Measurements from ENCODE around the gene NUP188.
A peak's percentile ranks its signal among the peaks of the same experiment; 100 is the strongest.
"Not testable (repeated sequence)": the region's sequence is repeated elsewhere in the genome, so short reads cannot be mapped to it uniquely, and the experiment has no call there.

The NUP188 gene

GRCh38 chr9:128940946-128941755, 6.3 kb upstream of the NUP188 start:
- no peak for DNase-seq (ENCODE audit: low read depth in 3 of 3)

- DNase-seq (ENCODE audit: low read depth in 3 of 3): no peak
Observed at GRCh38 chr9:128943832-128944620, 3.5 kb upstream of the NUP188 start.

GRCh38 chr9:128944966-128945365, 2.5 kb upstream of the NUP188 start:
- DNase-seq (ENCODE audit: low read depth in 3 of 3): not testable (repeated sequence)

DNA sequence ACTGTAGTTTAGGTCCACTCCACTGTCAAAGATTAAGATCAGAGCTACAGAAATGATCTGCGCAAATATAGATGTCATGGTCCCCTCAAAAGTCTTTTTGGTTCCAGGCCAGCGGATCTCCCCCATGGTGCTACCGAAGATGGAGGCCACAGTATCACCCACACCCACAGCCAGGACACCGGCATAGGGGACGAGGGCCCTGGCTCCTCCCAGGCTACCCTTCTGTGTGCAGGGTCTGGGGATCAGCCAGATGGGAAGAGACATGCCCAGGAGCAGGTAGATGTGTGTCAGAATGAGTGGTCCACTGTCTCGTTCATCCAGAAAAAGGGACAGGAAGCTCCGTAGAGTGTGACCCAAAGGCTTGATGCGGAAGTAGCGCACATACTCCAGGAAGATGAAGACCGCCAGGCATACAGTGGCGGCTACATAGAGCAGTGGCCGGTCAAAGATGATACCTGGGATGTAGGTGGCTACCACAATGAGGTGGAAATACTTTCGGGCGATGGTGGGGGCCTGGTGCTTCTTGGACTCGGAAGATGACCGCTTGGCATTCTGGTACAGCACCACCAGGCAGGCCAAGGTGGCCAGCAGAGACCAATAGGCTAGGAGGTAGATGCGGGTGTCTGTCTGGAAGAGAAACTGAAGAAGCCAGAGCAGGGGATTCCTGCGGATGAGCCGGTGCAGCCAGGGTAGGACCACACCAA, 1.5 kb upstream of the NUP188 start:
- no peak for DNase-seq (ENCODE audit: low read depth in 3 of 3)

DNA sequence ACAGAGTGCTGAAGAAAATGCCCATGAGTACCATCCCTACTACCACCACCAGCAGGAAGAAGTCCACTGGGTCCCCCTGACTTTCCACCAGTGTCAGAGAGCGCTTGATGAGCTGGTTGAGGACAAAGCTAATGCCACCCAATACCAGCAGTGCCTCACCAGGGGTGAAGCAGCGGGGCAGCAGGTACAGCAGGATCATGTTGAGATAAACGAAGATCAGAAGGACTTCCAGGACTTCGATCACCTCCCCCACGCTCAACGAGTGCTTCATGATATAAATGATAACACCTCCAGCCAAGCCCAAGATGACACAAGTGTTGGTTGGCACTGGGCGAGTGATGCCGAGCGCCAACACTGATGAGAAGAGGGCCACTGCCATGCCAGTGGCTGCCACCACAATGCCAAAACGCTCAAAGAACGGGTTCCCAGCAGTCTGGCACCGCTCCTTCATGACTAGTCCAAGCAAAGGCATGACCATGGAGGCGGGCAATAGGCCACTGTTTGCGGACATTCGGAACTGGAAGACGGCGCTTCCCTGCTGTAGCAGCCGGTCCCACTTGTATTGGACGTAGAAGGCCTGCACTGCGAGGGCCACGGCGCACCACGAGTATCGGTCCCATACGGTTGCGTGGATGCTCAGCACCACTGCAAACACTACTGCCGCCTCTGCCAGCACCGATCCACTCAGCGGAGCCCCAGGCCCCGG, 775 bp upstream of the NUP188 start:
- no peak for DNase-seq (ENCODE audit: low read depth in 3 of 3)

DNA sequence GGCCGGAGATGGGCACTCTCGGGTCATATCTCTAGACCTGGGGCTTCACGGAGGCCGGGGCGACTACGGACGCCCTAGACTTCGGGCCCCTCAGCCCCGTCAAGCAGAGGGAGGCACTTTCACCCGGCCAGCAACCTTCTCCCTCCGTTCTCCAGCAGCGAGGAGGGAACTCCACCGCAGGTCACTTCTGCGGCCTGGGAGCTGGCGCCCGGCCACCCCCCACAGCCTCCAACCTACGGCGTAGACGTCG, 297 bp upstream of the NUP188 start:
- peak in 1 of 3 experiments; percentile 21 for DNase-seq (ENCODE audit: low read depth in 3 of 3)

- not testable (repeated sequence) for DNase-seq (ENCODE audit: low read depth in 3 of 3)
Observed at GRCh38 chr9:128961403-128961802, 13.9 kb downstream of the NUP188 start.

DNA sequence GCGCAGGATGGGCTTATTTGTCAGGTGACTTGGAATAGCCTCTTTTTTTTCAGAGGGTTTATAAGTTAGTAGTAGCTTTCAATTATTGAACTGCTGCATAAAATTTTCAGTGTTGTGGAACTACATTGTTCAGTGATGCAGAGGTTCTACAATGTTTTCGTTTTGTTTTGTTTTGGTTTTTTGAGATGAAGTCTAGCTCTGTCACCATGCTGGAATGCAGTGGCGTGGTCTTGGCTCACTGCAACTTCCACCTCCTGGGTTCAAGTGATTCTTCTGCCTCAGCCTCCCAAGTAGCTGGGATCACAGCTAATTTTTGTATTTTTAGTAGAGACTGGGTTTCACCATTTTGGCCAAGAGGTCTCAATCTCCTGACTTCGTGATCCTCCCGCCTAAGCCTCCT, 22.0 kb downstream of the NUP188 start:
- DNase-seq (ENCODE audit: low read depth in 3 of 3): no peak

DNA sequence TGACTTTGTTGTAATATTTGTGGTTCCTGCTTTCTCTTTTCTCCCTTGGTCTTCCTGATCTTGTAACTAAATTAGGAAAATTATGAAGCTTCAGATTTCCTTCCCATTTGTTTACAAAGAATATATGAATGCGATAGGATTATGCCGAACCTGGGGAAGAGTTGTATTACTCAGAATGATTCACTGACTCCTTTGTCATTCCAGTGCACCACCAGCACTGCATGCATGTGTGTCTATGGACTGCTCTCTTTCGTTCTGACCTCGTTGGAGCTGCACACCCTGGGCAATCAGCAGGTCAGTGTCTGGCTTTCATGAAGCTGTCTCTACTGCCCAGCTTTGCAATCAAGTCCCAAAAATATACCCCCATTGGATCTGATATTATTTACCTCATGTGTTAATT, 25.5 kb downstream of the NUP188 start:
- no peak for DNase-seq (ENCODE audit: low read depth in 3 of 3)

DNA sequence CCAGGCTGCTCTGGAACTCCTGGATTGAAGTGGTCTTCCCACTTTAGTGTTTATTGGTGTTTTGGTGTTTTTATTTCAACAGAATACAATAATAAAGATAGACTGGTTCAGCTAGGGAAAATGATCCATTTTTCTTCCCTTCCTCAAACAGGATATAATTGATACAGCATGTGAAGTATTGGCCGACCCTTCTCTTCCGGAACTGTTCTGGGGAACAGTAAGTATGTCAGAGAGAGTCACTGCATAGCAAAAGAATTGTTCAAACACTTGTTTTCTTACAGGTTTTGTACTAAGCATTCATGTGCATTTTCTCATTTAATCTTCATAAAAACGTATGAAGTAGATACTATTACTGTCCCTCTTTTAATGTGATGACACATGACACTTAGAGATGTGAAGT, 31.6 kb downstream of the NUP188 start:
- no peak for DNase-seq (ENCODE audit: low read depth in 3 of 3)

DNA sequence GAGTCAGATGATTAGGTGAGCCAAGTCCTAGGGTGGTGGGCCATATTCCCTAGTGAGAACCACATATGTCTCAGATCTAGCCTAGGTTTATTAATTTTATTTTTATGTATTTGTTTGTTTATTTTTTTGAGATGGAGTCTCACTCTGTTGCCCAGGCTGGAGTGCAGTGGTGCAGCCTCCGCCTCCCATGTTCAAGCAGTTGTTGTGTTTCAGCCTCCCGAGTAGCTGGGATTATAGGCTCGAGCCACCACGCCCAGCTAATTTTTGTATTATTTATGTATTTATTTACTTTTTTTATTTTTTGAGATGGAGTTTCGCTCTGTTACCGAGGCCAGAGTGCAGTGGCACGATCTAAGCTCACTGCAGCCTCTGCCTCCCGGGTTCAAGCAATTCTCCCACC, 36.0 kb downstream of the NUP188 start:
- DNase-seq (ENCODE audit: low read depth in 3 of 3): no peak

GRCh38 chr9:128986671-128987070, 39.2 kb downstream of the NUP188 start:
- DNase-seq (ENCODE audit: low read depth in 3 of 3): no peak

DNA sequence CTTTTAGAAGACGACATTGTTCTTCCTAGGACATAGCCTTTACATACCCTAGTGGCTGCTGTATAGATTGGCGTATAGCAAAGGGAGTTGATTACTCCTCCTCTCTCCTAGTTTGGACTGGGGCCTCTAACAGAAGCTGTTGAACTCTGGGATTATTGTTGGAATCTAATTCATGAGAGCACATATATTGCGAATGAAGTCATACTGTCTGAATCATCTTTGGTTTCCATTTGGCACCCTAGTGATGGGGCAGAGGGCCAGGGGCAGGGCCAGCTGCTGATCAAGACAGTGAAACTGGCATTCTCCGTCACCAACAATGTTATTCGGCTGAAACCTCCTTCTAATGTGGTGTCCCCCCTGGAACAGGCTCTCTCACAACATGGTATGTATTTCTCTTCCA, 40.3 kb downstream of the NUP188 start:
- DNase-seq (ENCODE audit: low read depth in 3 of 3): no peak

- no peak for DNase-seq (ENCODE audit: low read depth in 3 of 3)
Observed at GRCh38 chr9:128992995-128993394, 45.5 kb downstream of the NUP188 start.

GRCh38 chr9:128995791-128996190, 48.3 kb downstream of the NUP188 start:
- DNase-seq (ENCODE audit: low read depth in 3 of 3): no peak

- DNase-seq (ENCODE audit: low read depth in 3 of 3): no peak
Observed at GRCh38 chr9:128998462-128998861, 51.0 kb downstream of the NUP188 start.

DNA sequence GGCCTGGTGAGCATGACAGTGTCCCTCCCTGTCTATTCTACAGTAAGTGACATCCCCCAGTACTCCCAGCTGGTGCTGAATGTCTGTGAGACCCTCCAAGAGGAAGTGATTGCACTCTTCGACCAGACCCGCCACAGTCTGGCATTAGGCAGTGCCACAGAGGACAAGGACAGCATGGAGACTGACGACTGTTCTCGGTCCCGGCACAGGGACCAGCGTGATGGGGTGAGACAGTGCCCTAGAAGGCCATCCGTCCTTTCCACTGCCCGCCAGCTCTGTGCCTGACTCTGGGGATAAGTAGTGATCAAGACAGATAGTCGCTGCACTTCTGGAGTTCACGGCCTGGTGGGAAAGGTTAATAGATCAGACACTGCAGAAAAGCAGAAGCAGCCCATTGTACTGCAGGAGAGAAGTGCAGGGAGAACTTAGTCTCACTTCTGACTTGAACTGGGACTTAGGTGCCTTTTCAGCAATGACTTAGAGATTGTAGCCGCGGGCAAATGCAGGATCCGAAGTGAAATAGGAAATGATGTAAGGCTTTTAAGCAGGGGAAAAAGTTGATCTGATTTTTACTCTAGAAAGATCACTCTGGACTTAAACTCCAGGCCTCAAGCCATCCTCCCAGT, 52.2 kb downstream of the NUP188 start:
- no peak for DNase-seq (ENCODE audit: low read depth in 3 of 3)

DNA sequence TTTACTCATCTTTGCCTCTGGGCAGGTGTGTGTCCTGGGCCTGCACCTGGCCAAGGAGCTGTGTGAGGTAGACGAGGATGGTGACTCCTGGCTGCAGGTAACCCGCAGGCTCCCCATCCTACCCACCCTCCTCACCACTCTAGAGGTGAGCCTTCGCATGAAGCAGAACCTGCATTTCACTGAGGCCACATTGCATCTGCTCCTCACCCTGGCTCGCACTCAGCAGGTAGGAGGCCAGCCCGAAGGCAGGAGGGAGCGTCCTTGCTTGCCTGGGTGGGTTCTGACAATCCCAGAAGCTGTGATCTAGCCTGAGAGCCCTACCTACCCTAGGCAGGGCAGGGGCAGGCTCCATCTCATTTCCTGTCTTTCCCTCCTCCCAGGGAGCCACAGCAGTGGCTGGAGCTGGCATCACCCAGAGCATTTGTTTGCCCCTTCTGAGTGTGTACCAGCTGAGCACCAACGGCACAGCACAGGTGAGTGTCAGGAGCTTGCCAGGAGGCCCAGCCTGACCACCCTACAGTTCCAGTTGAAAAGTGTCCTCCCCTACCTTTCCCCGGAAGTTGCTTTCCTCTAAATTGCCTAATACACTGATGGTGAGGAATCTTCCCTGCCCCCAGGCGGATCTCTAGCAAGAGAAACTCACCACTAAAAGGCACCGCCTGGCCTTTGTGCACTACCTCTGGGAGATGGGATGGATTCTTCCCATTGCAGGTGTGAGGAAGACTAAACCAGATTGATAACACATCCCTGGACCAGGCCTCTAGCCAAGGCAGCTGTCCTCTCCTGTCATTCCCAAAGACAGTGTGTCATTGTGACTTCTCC, 54.2 kb downstream of the NUP188 start:
- DNase-seq (ENCODE audit: low read depth in 3 of 3): no peak

GRCh38 chr9:129002992-129003391, 55.5 kb downstream of the NUP188 start:
- DNase-seq (ENCODE audit: low read depth in 3 of 3): no peak

DNA sequence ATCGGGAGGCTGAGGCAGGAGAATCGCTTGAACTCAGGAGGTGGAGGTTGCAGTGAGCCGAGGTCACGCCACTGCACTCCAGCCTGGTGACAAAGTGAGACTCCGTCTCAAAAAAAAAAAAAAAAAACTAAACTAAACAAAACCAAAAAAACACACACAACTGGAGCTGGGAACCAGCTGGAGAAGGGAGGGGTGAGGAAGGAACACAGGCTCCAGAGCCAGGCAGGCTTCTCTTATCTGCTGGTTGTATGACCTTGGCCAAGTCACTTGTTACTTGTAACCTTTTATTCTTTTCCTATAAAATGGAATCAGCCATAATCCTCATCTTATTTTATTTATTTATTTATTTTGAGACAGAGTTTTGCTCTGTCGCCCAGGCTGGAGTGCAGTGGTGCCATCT, 56.7 kb downstream of the NUP188 start:
- not testable (repeated sequence) for DNase-seq (ENCODE audit: low read depth in 3 of 3)
